Thoracic aorta (tissue), 2 donors: ENCODE data around the gene TRIM31. TPM values are rescaled to one million over a fixed set of nuclear protein-coding genes. Genes with fewer than 3 reads are reported as not detected.
"Not testable (repeated sequence)": the region's sequence is repeated elsewhere in the genome, so short reads cannot be mapped to it uniquely, and the experiment has no call there.

Source experiments
- ATAC-seq: fragments of 150-250 bp; one replicate; pipeline ENCODE4 v1.8.0; 2017; ENCODE audit warnings: low read depth; ENCODE audit not compliant: insufficient number of reproducible peaks, low FRiP score
- DNase-seq: peaks from one replicate; pipeline ENCODE4 v3.0.0-alpha.2; 2020; ENCODE audit warnings: low spot score
- H3K27ac ChIP-seq, 2 donors: fragments of 200-600 bp; sonication (generic); 1 replicate in 1 of 2; 2 replicates in 1 of 2; pipeline ENCODE4 v1.5.1; 2016; ENCODE audit warnings: mild to moderate bottlenecking in 2 of 2, moderate library complexity in 2 of 2
- H3K27me3 ChIP-seq: fragments of 200-600 bp; sonication (generic); replicated peaks from 2 replicates; pipeline ENCODE4 v1.6.0; 2016; ENCODE audit warnings: mild to moderate bottlenecking; ENCODE audit not compliant: insufficient read depth
- H3K36me3 ChIP-seq: fragments of 200-600 bp; sonication (generic); one replicate; pipeline ENCODE4 v1.5.1; 2016
- H3K4me1 ChIP-seq, 2 donors: fragments of 200-600 bp; sonication (generic); 1 replicate in 1 of 2; 2 replicates in 1 of 2; pipeline versions ENCODE4 v1.5.1 to v1.6.0; 2016; ENCODE audit warnings: low read depth in 2 of 2, mild to moderate bottlenecking in 1 of 2; ENCODE audit not compliant: control insufficient read depth in 1 of 2
- H3K4me3 ChIP-seq: fragments of 200-600 bp; sonication (generic); 2 replicates; pipeline ENCODE4 v1.5.1; 2016; ENCODE audit warnings: mild to moderate bottlenecking
- H3K9me3 ChIP-seq: fragments of 200-600 bp; sonication (generic); 2 replicates; pipeline ENCODE4 v1.5.1; 2016
- total RNA-seq, 2 donors: library from RNA; depleted of rRNA; stranded (reverse); fragments of >200 nt; gene quantifications; one replicate each; pipeline versions ENCODE4 v1.1.0 to v1.2.3, GENCODE V29; 2016
- TF ChIP-seq, protein P1 (sequence below): fragments of 200-600 bp; sonication (generic); IDR thresholded peaks from one replicate; pipeline ENCODE4 v1.5.1; 2019; ENCODE audit warnings: antibody characterized with exemption

The TRIM31 gene
- total RNA-seq, 2 donors from 2014 or later, result 2.0 TPM; not detected in 1

GRCh38 chr6:30121446-30122366 is 8.8 kb upstream of the TRIM31 start:
- Histone ChIP-seq H3K27ac (no peak overlapping the region), H3K27me3 (no peaks in the 10 kb centered on the region), H3K4me1 (no peaks in the 10 kb centered on the region), H3K36me3 (no peaks in the 10 kb centered on the region), H3K9me3 (no peaks in the 10 kb centered on the region), H3K4me3 (no peak overlapping the region)
- DNase-seq, result no peak
- no peak for ATAC-seq
- TF ChIP-seq, protein P1, sequence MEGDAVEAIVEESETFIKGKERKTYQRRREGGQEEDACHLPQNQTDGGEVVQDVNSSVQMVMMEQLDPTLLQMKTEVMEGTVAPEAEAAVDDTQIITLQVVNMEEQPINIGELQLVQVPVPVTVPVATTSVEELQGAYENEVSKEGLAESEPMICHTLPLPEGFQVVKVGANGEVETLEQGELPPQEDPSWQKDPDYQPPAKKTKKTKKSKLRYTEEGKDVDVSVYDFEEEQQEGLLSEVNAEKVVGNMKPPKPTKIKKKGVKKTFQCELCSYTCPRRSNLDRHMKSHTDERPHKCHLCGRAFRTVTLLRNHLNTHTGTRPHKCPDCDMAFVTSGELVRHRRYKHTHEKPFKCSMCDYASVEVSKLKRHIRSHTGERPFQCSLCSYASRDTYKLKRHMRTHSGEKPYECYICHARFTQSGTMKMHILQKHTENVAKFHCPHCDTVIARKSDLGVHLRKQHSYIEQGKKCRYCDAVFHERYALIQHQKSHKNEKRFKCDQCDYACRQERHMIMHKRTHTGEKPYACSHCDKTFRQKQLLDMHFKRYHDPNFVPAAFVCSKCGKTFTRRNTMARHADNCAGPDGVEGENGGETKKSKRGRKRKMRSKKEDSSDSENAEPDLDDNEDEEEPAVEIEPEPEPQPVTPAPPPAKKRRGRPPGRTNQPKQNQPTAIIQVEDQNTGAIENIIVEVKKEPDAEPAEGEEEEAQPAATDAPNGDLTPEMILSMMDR, result no peak

GRCh38 chr6:30118691-30119090 is 5.8 kb upstream of the TRIM31 start:
- H3K36me3 ChIP-seq, H3K27me3 ChIP-seq, DNase-seq, H3K4me1 ChIP-seq, H3K27ac ChIP-seq, ATAC-seq, H3K9me3 ChIP-seq, H3K4me3 ChIP-seq: not testable (repeated sequence)

GRCh38 chr6:30116724-30117123 is 3.8 kb upstream of the TRIM31 start:
- H3K36me3 ChIP-seq, result no peaks in the 10 kb centered on the region
- DNase-seq (no peak), ATAC-seq (no peak)
- H3K27ac ChIP-seq, result no peak overlapping the region
- TF ChIP-seq, protein P1, result no peak
- no peak overlapping the region for H3K4me3 ChIP-seq
- H3K9me3 ChIP-seq, result no peaks in the 10 kb centered on the region
- no peaks in the 10 kb centered on the region for H3K27me3 ChIP-seq
- H3K4me1 ChIP-seq, result no peaks in the 10 kb centered on the region

DNA sequence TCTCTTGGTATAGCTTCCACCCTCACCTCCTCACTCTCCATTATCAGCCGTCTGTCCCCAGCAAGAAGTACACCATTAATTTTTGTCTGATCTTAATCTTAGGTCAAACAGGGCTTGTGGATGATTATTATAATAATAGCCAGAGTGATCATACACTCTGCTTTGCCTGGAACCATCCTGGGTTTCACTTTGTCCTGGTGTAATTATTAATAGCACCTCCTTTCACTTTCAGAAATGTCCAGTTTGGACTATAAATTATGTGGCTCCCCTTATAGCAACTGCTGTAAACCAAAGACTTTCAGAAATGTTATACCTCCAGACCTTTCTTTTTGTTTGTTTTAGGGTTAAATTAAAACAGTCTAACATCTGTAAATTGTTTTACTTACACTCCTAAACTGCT is 951 bp upstream of the TRIM31 start:
- DNase-seq, result no peak
- Histone ChIP-seq H3K4me1 (no peaks in the 10 kb centered on the region), H3K27me3 (no peaks in the 10 kb centered on the region), H3K36me3 (no peaks in the 10 kb centered on the region), H3K9me3 (no peaks in the 10 kb centered on the region), H3K27ac (no peak overlapping the region), H3K4me3 (no peak overlapping the region)
- TF ChIP-seq, protein P1, result no peak
- no peak for ATAC-seq

DNA sequence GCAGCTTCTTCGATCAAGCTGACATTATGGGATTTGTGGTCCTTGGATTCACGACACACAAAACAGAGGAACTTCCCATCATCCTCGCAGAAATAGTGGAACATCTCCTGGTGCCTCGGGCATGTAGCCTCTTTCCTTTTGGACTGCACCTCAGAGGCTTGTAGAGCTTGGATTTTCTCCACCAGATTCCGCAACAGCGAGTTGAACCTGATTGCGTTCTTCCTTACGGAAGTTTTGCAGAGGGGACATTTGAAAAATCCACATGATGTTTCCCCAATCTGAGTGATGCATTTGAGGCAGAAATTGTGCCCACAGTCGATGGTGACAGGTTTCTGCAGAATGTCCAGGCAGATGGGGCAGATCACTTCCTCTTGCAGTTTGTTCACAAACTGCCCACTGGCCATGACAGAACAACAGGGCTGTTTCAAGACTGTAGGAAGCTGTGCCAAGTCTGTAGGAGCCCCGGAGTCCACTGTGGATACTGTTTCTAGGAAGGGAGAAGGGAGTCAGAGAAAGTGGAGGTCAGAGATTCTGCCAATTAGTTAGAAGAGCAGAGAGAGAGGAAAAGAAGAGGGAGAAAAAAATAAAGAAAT is 392 bp downstream of the TRIM31 start:
- Histone ChIP-seq H3K36me3 (no peaks in the 10 kb centered on the region), H3K4me3 (no peak overlapping the region), H3K27ac (no peak overlapping the region), H3K9me3 (no peaks in the 10 kb centered on the region), H3K4me1 (no peaks in the 10 kb centered on the region), H3K27me3 (no peaks in the 10 kb centered on the region)
- no peak for ATAC-seq
- DNase-seq, result no peak
- TF ChIP-seq, protein P1, result no peak
